HFFc6 (cell line): ENCODE data around the gene SOX12. TPM values are rescaled to one million over a fixed set of nuclear protein-coding genes. Genes with fewer than 3 reads are reported as not detected.
A peak's percentile ranks its signal among the peaks of the same experiment; 100 is the strongest.

Source experiments
- DNase-seq: peaks from one replicate; pipeline ENCODE4 v3.0.0-alpha.2; 2018
- H3K27ac Mint-ChIP-seq: 2 replicates; pipeline ENCODE4 v1.8.0; 2020; ENCODE audit warnings: mild to moderate bottlenecking, mixed read lengths
- H3K27me3 Mint-ChIP-seq: 2 replicates; pipeline ENCODE4 v1.8.0; 2021; ENCODE audit warnings: mild to moderate bottlenecking, moderate library complexity, mixed read lengths; ENCODE audit not compliant: insufficient read depth
- H3K36me3 Mint-ChIP-seq: 2 replicates; pipeline ENCODE4 v1.8.0; 2021; ENCODE audit warnings: low read depth, mixed read lengths
- H3K4me1 Mint-ChIP-seq: 2 replicates; pipeline ENCODE4 v1.8.0; 2020; ENCODE audit warnings: low read depth, mixed read lengths
- H3K4me3 Mint-ChIP-seq: 2 replicates; pipeline ENCODE4 v1.8.0; 2020; ENCODE audit warnings: mild to moderate bottlenecking, moderate library complexity, mixed read lengths
- H3K9me3 Mint-ChIP-seq: 2 replicates; pipeline ENCODE4 v1.8.0; 2020; ENCODE audit warnings: mild to moderate bottlenecking, mixed read lengths
- CTCF ChIP-seq: fragments of 200-600 bp; sonication (generic); IDR thresholded peaks from 2 replicates; pipeline ENCODE4 v1.5.0; 2021; ENCODE audit warnings: antibody characterized with exemption, mild to moderate bottlenecking
- total RNA-seq, 6 experiments: library from RNA; stranded (reverse); fragmentation: NEBNext Ultra II Directional; extraction: Animal tissue kit (Norgen Biotek cat#: 25700); gene quantifications; 2 replicates in 1 of 6; 3 replicates in 5 of 6; pipeline ENCODE4 v1.2.3, GENCODE V29; 2021

SOX12 gene
- total RNA-seq, 6 experiments from 2014 or later, result 24.5 to 26.3 (median 25.0) TPM

- Mint-ChIP-seq H3K4me3 (no peak overlapping the region), H3K27ac (peak overlapping the region; percentile 54), H3K9me3 (no peaks in the 10 kb centered on the region), H3K36me3 (no peaks in the 10 kb centered on the region), H3K27me3 (peaks cover 2% of the 10 kb centered on the region), H3K4me1 (peaks cover 48% of the 10 kb centered on the region)
- no peak for TF ChIP-seq CTCF
- peak; percentile 64 for DNase-seq
Observed at GRCh38 chr20:364905-365794, 39.8 kb downstream of the SOX12 start.

GRCh38 chr20:366041-366718 lies 40.8 kb downstream of the SOX12 start:
- Mint-ChIP-seq H3K4me3 (peak overlapping the region; percentile 23; the same call in 1 of the 2 replicates), H3K36me3 (no peaks in the 10 kb centered on the region), H3K4me1 (peaks cover 59% of the 10 kb centered on the region), H3K27me3 (peaks cover 2% of the 10 kb centered on the region), H3K9me3 (no peaks in the 10 kb centered on the region), H3K27ac (peak overlapping the region; percentile 24; the same call in 1 of the 2 replicates)
- no peak for TF ChIP-seq CTCF
- no peak for DNase-seq

- DNase-seq, result no peak
- TF ChIP-seq CTCF, result no peak
- Mint-ChIP-seq H3K36me3 (no peaks in the 10 kb centered on the region), H3K4me3 (no peak overlapping the region), H3K4me1 (peaks cover 66% of the 10 kb centered on the region), H3K9me3 (no peaks in the 10 kb centered on the region), H3K27me3 (peaks cover 2% of the 10 kb centered on the region), H3K27ac (peak overlapping the region; percentile 24; the same call in 1 of the 2 replicates)
Observed at GRCh38 chr20:366719-367485, 41.5 kb downstream of the SOX12 start.

GRCh38 chr20:367486-367887 lies 42.1 kb downstream of the SOX12 start:
- Mint-ChIP-seq H3K27ac (no peak overlapping the region), H3K4me1 (peaks cover 68% of the 10 kb centered on the region)
- DNase-seq, result no peak

More at GRCh38 chr20:367486-367887, 42.1 kb downstream of the SOX12 start:
- no peaks in the 10 kb centered on the region for H3K36me3 Mint-ChIP-seq
- H3K9me3 Mint-ChIP-seq, result no peaks in the 10 kb centered on the region
- no peak overlapping the region for H3K4me3 Mint-ChIP-seq
- TF ChIP-seq CTCF, result no peak
- peaks cover 2% of the 10 kb centered on the region for H3K27me3 Mint-ChIP-seq
